ENCODE results near the gene DPYSL3.

- TF ChIP-seq CTCF (IDR thresholded peaks at IDR 0.05; ENCODE audit: low read depth, low read length): no peak
- no peak for TF ChIP-seq POLR2A (IDR thresholded peaks at IDR 0.05; ENCODE audit: extremely low read depth, insufficient read length)
- TF ChIP-seq MAX (IDR thresholded peaks at IDR 0.05; ENCODE audit: low read depth, low read length): no peak
- TF ChIP-seq MYC (IDR thresholded peaks at IDR 0.05; ENCODE audit: low read depth, low read length): no peak
Measured at GRCh38 chr5:147450606-147451005, 59.3 kb downstream of the DPYSL3 start.

All from NB4 (cell line).